ENCODE measurements around the gene CDK5. TPM values are rescaled to one million over a fixed set of nuclear protein-coding genes. Genes with fewer than 3 reads are reported as not detected.

CDK5 gene
- total and polyA plus RNA-seq, 2 of the 13 experiments (the other 11 are each of a cell fraction or from before 2014, with no cell fraction given): 16.4 to 21.3 TPM

- TF ChIP-seq ZNF646 (CRISPR knock-in tag; IDR thresholded peaks at IDR 0.05): no peak
- no peak for TF ChIP-seq NFRKB (IDR thresholded peaks at IDR 0.05)
- TF ChIP-seq RAD51 (IDR thresholded peaks at IDR 0.05; ENCODE audit: borderline replicate concordance): no peak
- peak; percentile 11; the same call in 1 of the 2 replicates for TF ChIP-seq DRAP1 (CRISPR knock-in tag; IDR thresholded peaks at IDR 0.05)
- no peak for TF ChIP-seq ISL2 (CRISPR knock-in tag; IDR thresholded peaks at IDR 0.05)
- TF ChIP-seq MTERF4 (CRISPR knock-in tag; IDR thresholded peaks at IDR 0.05): no peak
- TF ChIP-seq ZNF550 (CRISPR knock-in tag; IDR thresholded peaks at IDR 0.05; ENCODE audit: borderline replicate concordance): no peak
- TF ChIP-seq ARID5B (CRISPR knock-in tag; IDR thresholded peaks at IDR 0.05): no peak
- no peak for TF ChIP-seq SRY (CRISPR knock-in tag; IDR thresholded peaks at IDR 0.05)
- TF ChIP-seq MBD4 (IDR thresholded peaks at IDR 0.05; ENCODE audit: borderline replicate concordance, low read length): no peak
- TF ChIP-seq ZNF609 (CRISPR knock-in tag; IDR thresholded peaks at IDR 0.05; ENCODE audit: borderline replicate concordance): no peak; the same call in 1 of the 2 replicates
Observed at GRCh38 chr7:151088856-151089699, 31.4 kb upstream of the CDK5 start (continued).

All from HepG2 (cell line).